ENCODE results near the gene STK33. TPM values are rescaled to one million over a fixed set of nuclear protein-coding genes. Genes with fewer than 3 reads are reported as not detected.

Gene STK33
- total RNA-seq, 3 donors from 2014 or later, result 1.1 to 1.5 (median 1.4) TPM

- H3K9me3 Mint-ChIP-seq, result no peaks in the 10 kb centered on the region
- no peak for ATAC-seq
- H3K36me3 Mint-ChIP-seq (ENCODE audit: insufficient read depth), result no peaks in the 10 kb centered on the region
- H3K4me3 Mint-ChIP-seq, result no peak overlapping the region
- DNase-seq, result no peak
- no peaks in the 10 kb centered on the region for H3K27me3 Mint-ChIP-seq (ENCODE audit: low read depth)
- H3K4me1 Mint-ChIP-seq (ENCODE audit: low read depth), result no peaks in the 10 kb centered on the region
Observed at GRCh38 chr11:8373519-8374432, 220.3 kb downstream of the STK33 start.

DNA sequence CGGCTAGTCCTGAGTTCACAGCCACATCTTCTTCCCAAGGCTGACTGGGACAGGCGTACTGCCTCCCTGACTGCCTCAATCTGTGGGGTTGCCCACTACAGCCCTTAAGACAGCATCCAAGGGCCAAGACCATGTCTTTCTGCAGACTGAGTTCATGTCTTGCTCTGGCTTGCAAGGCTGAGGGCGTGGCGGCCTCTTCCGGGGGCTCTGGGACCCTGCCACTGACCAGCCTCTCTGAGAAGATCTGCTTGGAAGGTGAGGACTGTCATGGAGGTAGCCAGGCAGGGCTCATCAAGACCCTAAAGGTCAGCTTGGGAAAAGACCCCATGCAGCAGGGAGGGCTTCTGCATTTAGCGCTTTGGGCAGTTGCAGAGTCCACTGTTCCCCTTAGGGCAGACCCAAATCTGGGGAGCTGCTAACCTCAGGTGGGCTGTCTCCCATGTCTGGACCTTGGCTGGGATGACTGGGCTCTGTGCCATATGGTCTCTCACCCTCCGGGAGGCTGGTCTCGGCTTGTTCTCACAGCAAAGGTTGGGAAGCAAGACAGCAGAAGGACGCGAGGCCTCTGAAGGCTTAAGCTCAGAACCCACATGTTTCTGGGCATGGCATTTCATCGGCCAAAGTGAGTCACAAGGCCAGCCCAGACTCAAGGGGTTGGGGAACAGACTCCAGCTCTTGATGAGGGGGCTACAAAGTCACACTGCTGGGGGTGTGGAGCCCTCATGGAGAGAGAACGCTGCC, 221.2 kb downstream of the STK33 start:
- Mint-ChIP-seq H3K27me3 (ENCODE audit: low read depth) (peaks cover 2% of the 10 kb centered on the region), H3K4me3 (no peak overlapping the region), H3K9me3 (no peaks in the 10 kb centered on the region), H3K4me1 (ENCODE audit: low read depth) (no peaks in the 10 kb centered on the region), H3K36me3 (ENCODE audit: insufficient read depth) (no peaks in the 10 kb centered on the region)
- ATAC-seq (no peak), DNase-seq (no peak)

DNA sequence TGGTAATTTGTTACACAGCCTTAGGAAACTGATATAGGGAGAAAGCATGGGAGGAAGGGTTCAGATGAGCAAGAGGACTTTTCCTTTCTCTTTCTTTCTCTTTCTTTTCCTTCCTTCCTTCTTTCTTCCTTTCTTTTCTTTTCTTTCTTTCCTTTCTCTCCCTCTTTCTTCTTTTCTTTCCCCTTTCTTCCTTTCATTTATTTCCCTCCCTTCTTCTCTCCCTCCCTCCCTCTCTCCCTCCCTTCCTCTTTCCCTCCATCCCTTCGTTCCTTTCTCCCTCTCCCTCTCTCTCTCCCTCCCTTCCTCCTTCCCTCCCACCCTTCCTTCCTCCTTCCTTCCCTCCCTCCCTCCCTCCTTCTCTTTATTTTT, 222.5 kb downstream of the STK33 start:
- Mint-ChIP-seq H3K4me1 (ENCODE audit: low read depth) (no peaks in the 10 kb centered on the region), H3K9me3 (no peaks in the 10 kb centered on the region), H3K4me3 (no peak overlapping the region), H3K36me3 (ENCODE audit: insufficient read depth) (no peaks in the 10 kb centered on the region), H3K27me3 (ENCODE audit: low read depth) (peaks cover 6% of the 10 kb centered on the region)
- DNase-seq, result no peak
- ATAC-seq, result no peak

GRCh38 chr11:8370812-8371515, 223.1 kb downstream of the STK33 start:
- Mint-ChIP-seq H3K27me3 (ENCODE audit: low read depth) (peaks cover 6% of the 10 kb centered on the region), H3K36me3 (ENCODE audit: insufficient read depth) (no peaks in the 10 kb centered on the region), H3K4me3 (no peak overlapping the region), H3K4me1 (ENCODE audit: low read depth) (no peaks in the 10 kb centered on the region), H3K9me3 (no peaks in the 10 kb centered on the region)
- DNase-seq (no peak), ATAC-seq (no peak)

DNA sequence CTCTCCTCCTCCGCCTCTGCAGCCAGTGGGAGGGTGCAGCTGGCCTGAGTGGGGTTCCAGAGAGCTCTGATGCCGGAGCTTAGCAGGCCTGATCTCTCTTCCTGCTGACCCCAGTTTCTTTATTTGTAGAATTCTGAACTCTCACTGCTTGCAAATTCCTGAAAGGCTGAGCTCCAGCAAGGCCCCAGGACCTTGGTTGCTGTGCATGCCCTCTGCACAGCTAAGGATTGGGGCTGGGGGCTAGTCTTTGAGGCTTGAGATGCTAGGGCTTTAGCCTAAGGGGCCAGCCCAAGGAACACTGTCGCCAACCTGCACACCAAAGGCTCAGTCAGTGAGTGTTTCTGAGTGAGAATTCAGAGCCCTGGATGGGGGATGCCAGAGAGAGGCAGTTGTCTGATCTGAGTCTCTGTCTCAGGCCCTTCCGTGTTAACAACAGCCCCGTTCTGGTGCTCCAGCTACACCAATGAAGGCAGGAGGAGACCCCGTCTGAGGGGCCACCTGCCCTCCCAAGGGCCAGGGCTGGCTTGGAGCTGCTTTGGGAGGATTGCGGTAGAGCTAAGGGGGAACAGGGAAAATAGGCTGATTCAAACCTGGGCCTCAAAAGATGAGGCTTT, 224.3 kb downstream of the STK33 start:
- no peak for DNase-seq
- Mint-ChIP-seq H3K27me3 (ENCODE audit: low read depth) (peaks cover 6% of the 10 kb centered on the region), H3K36me3 (ENCODE audit: insufficient read depth) (no peaks in the 10 kb centered on the region), H3K4me1 (ENCODE audit: low read depth) (no peaks in the 10 kb centered on the region), H3K9me3 (no peaks in the 10 kb centered on the region), H3K4me3 (no peak overlapping the region)
- ATAC-seq, result no peak

DNA sequence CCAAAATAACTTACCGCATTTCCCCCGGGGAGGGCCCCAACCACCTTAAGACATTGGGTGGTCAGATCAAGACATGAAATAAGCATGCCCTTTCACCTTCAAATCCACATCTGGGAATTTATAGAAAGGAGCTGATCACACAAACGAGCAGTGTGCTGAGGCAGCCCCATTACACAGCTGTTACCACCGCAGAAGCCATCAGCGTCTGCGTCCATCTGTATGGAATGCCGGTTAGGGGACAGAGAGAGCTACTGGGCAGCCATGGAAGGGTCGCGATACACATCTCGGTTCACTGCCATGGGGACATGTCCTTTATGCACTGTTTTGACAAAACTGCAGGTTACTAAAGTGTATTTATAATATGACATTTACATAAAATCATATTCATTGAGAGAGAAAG, 225.3 kb downstream of the STK33 start:
- no peaks in the 10 kb centered on the region for H3K36me3 Mint-ChIP-seq (ENCODE audit: insufficient read depth)
- no peaks in the 10 kb centered on the region for H3K4me1 Mint-ChIP-seq (ENCODE audit: low read depth)
- H3K9me3 Mint-ChIP-seq, result no peaks in the 10 kb centered on the region
- ATAC-seq (no peak), DNase-seq (no peak)
- H3K27me3 Mint-ChIP-seq (ENCODE audit: low read depth), result peaks cover 6% of the 10 kb centered on the region
- H3K4me3 Mint-ChIP-seq, result no peak overlapping the region

GRCh38 chr11:8368194-8368593, 225.8 kb downstream of the STK33 start:
- Mint-ChIP-seq H3K27me3 (ENCODE audit: low read depth) (peaks cover 6% of the 10 kb centered on the region), H3K4me1 (ENCODE audit: low read depth) (no peaks in the 10 kb centered on the region), H3K36me3 (ENCODE audit: insufficient read depth) (no peaks in the 10 kb centered on the region), H3K9me3 (no peaks in the 10 kb centered on the region), H3K4me3 (no peak overlapping the region)
- no peak for ATAC-seq
- no peak for DNase-seq

- Mint-ChIP-seq H3K36me3 (ENCODE audit: insufficient read depth) (no peaks in the 10 kb centered on the region), H3K4me3 (no peak overlapping the region), H3K27me3 (ENCODE audit: low read depth) (peaks cover 6% of the 10 kb centered on the region), H3K9me3 (no peaks in the 10 kb centered on the region), H3K4me1 (ENCODE audit: low read depth) (no peaks in the 10 kb centered on the region)
- ATAC-seq (no peak), DNase-seq (no peak)
Observed at GRCh38 chr11:8366316-8366715, 227.7 kb downstream of the STK33 start.

- Mint-ChIP-seq H3K36me3 (ENCODE audit: insufficient read depth) (no peaks in the 10 kb centered on the region), H3K9me3 (no peaks in the 10 kb centered on the region), H3K4me3 (no peak overlapping the region), H3K27me3 (ENCODE audit: low read depth) (peaks cover 6% of the 10 kb centered on the region), H3K4me1 (ENCODE audit: low read depth) (no peaks in the 10 kb centered on the region)
- ATAC-seq (no peak), DNase-seq (no peak)
Observed at GRCh38 chr11:8365216-8365941, 228.6 kb downstream of the STK33 start.

DNA sequence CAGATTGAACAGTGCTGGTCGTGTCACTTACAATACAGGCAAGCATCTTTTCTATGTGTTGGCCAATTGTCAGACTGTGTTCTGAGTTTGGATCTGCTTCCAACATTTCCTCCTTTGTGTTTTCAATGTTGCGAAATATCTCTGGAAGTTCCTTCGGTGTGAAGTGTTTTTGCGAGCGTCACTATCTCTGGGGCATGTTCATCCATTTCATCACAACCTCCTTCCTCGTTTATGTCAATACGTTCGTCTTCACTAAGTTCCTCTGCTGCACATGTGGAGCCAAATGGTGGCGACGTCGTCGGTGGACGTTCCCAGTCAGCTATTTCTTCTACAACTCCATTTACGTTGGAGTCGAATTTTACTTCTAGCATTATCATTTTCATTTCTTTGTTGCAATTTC, 230.1 kb downstream of the STK33 start:
- DNase-seq (no peak), ATAC-seq (no peak)
- Mint-ChIP-seq H3K27me3 (ENCODE audit: low read depth) (peaks cover 6% of the 10 kb centered on the region), H3K9me3 (no peaks in the 10 kb centered on the region), H3K36me3 (ENCODE audit: insufficient read depth) (no peaks in the 10 kb centered on the region), H3K4me1 (ENCODE audit: low read depth) (no peaks in the 10 kb centered on the region), H3K4me3 (no peak overlapping the region)

DNA sequence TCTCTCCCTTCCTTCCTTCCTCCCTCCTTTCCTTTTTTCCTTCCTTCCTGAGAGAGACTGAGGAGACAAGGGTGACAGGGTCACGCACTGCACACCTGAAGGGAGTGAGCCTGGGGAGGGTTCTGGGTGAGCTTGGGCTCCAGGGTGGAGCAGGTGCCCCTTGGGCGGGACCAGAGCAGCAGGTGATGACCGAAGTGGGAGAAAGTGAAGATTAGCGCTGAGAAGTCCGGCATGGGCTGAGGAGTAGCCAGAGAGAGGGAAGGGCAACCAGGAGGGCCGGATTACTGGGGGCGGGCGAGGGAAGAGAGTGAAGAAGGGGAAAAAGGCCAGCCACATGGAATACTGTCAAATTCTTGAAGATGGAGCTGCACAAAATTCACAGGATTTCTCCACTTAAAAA, 231.1 kb downstream of the STK33 start:
- Mint-ChIP-seq H3K4me1 (ENCODE audit: low read depth) (no peaks in the 10 kb centered on the region), H3K36me3 (ENCODE audit: insufficient read depth) (no peaks in the 10 kb centered on the region), H3K9me3 (no peaks in the 10 kb centered on the region), H3K27me3 (ENCODE audit: low read depth) (peaks cover 3% of the 10 kb centered on the region), H3K4me3 (no peak overlapping the region)
- DNase-seq, result no peak
- no peak for ATAC-seq

- H3K4me1 Mint-ChIP-seq (ENCODE audit: low read depth), result no peaks in the 10 kb centered on the region
- H3K36me3 Mint-ChIP-seq (ENCODE audit: insufficient read depth), result no peaks in the 10 kb centered on the region
- no peak overlapping the region for H3K4me3 Mint-ChIP-seq
- H3K9me3 Mint-ChIP-seq, result no peaks in the 10 kb centered on the region
- DNase-seq, result no peak
- peaks cover 2% of the 10 kb centered on the region for H3K27me3 Mint-ChIP-seq (ENCODE audit: low read depth)
- no peak for ATAC-seq
Observed at GRCh38 chr11:8362491-8362890, 231.5 kb downstream of the STK33 start.

DNA sequence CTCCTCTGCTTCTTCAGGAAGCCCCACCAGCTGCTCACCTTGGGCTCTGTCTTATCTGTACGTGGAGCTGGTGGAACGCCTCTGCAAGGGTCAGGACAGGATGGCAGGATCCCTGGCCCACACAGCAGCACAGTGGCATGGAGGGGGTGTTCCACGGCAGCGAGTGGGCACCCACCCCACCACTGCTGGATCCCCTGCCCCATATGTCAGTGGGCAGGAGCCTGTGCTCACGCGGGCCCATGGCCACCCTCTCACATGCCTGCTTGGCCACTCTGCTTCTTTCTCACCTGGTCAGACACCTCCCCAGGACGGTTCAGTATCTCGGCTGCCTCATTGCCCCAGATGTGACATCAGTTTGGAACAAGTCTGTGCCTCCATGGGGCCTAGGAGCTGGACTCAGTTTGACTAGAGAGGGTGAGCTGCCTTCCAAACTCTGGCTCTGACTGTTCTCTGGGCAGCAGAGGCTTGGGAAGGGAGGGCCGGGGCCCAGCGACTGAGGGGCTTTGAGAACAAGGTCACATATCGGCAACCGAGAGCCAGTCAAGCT, 232.3 kb downstream of the STK33 start:
- DNase-seq (no peak), ATAC-seq (peak in 1 of 2 donors; percentile 18)
- Mint-ChIP-seq H3K27me3 (ENCODE audit: low read depth) (no peaks in the 10 kb centered on the region), H3K36me3 (ENCODE audit: insufficient read depth) (no peaks in the 10 kb centered on the region), H3K4me1 (ENCODE audit: low read depth) (no peaks in the 10 kb centered on the region), H3K9me3 (no peaks in the 10 kb centered on the region), H3K4me3 (no peak overlapping the region)

All from activated T-cell treated with anti-CD3 and anti-CD28 coated beads, Interleukin-2, amount 50 U/mL, for 4 hours (primary cell).